ENCODE measurements around the gene GDF3.

The GDF3 gene

GRCh38 chr12:7705846-7706245 is 10.3 kb upstream of the GDF3 start:
- H3K18ac ChIP-seq (ENCODE audit: low read length) = no peak overlapping the region
- no peak overlapping the region for H3K56ac ChIP-seq (ENCODE audit: low read length)
- H2BK5ac ChIP-seq (ENCODE audit: low read length) = no peak overlapping the region
- no peak overlapping the region for H3K4me3 ChIP-seq (ENCODE audit: low read length)
- no peak overlapping the region for H4K5ac ChIP-seq (ENCODE audit: low read length)
- no peak overlapping the region for H3K4ac ChIP-seq (ENCODE audit: low read depth, low read length)
- no peaks in the 10 kb centered on the region for H3K79me1 ChIP-seq (ENCODE audit: low read length)
- no peaks in the 10 kb centered on the region for H3K27me3 ChIP-seq (ENCODE audit: insufficient read depth, low read length, poor library complexity)
- no peaks in the 10 kb centered on the region for H3K79me2 ChIP-seq (ENCODE audit: control insufficient read depth, insufficient read depth, low read length)
- H3K36me3 ChIP-seq (ENCODE audit: control insufficient read depth, insufficient read depth, low read length) = no peaks in the 10 kb centered on the region
- DNase-seq = no peak
- H2BK120ac ChIP-seq (ENCODE audit: low read depth, low read length) = no peak overlapping the region
- no peak overlapping the region for H3K23ac ChIP-seq (ENCODE audit: low read length)
- no peak overlapping the region for H2BK15ac ChIP-seq (replicated peaks; ENCODE audit: low read depth)
- no peak overlapping the region for H3K9ac ChIP-seq (ENCODE audit: low read length)
- H2AK5ac ChIP-seq (ENCODE audit: low read length) = no peak overlapping the region
- WGBS (ENCODE audit: extremely low coverage, insufficient coverage, low lambda C conversion rate) = no CpG with 5 or more reads among the region's 29 CpGs
- H3K4me2 ChIP-seq (ENCODE audit: low read length) = no peak overlapping the region
- no peak overlapping the region for H3K27ac ChIP-seq (ENCODE audit: low read depth, low read length)
- H3K4me1 ChIP-seq (ENCODE audit: control insufficient read depth, low read depth, low read length) = peaks cover 3% of the 10 kb centered on the region
- no peak overlapping the region for H4K8ac ChIP-seq (ENCODE audit: low read depth, low read length)

- H3K79me2 ChIP-seq (ENCODE audit: control insufficient read depth, insufficient read depth, low read length) = no peaks in the 10 kb centered on the region
- no peak overlapping the region for H2BK15ac ChIP-seq (replicated peaks; ENCODE audit: low read depth)
- H4K5ac ChIP-seq (ENCODE audit: low read length) = no peak overlapping the region
- no peak overlapping the region for H3K4me3 ChIP-seq (ENCODE audit: low read length)
- DNase-seq = peak; percentile 46
- no peak overlapping the region for H2AK5ac ChIP-seq (ENCODE audit: low read length)
- peak overlapping the region; percentile 98 for H3K18ac ChIP-seq (ENCODE audit: low read length)
- H3K27me3 ChIP-seq (ENCODE audit: insufficient read depth, low read length, poor library complexity) = no peaks in the 10 kb centered on the region
- no peak overlapping the region for H3K23ac ChIP-seq (ENCODE audit: low read length)
- no peak overlapping the region for H3K4me2 ChIP-seq (ENCODE audit: low read length)
- H3K9ac ChIP-seq (ENCODE audit: low read length) = no peak overlapping the region
- H3K56ac ChIP-seq (ENCODE audit: low read length) = peak overlapping the region; percentile 59
- H2BK5ac ChIP-seq (ENCODE audit: low read length) = peak overlapping the region; percentile 1
- H3K4ac ChIP-seq (ENCODE audit: low read depth, low read length) = no peak overlapping the region
- peak overlapping the region; percentile 97 for H4K8ac ChIP-seq (ENCODE audit: low read depth, low read length)
- no CpG with 5 or more reads among the region's 10 CpGs for WGBS (ENCODE audit: extremely low coverage, insufficient coverage, low lambda C conversion rate)
- H3K4me1 ChIP-seq (ENCODE audit: control insufficient read depth, low read depth, low read length) = peaks cover 7% of the 10 kb centered on the region
- H2BK120ac ChIP-seq (ENCODE audit: low read depth, low read length) = no peak overlapping the region
- H3K79me1 ChIP-seq (ENCODE audit: low read length) = no peaks in the 10 kb centered on the region
- peak overlapping the region; percentile 84 for H3K27ac ChIP-seq (ENCODE audit: low read depth, low read length)
- H3K36me3 ChIP-seq (ENCODE audit: control insufficient read depth, insufficient read depth, low read length) = no peaks in the 10 kb centered on the region
Measured at GRCh38 chr12:7695237-7695560, 376 bp downstream of the GDF3 start.

GRCh38 chr12:7694556-7695236 is 879 bp downstream of the GDF3 start:
- H2BK5ac ChIP-seq (ENCODE audit: low read length) = no peak overlapping the region
- peaks cover 7% of the 10 kb centered on the region for H3K4me1 ChIP-seq (ENCODE audit: control insufficient read depth, low read depth, low read length)
- H3K27ac ChIP-seq (ENCODE audit: low read depth, low read length) = peak overlapping the region; percentile 64
- peak overlapping the region; percentile 63 for H3K56ac ChIP-seq (ENCODE audit: low read length)
- H3K27me3 ChIP-seq (ENCODE audit: insufficient read depth, low read length, poor library complexity) = no peaks in the 10 kb centered on the region
- H3K79me1 ChIP-seq (ENCODE audit: low read length) = no peaks in the 10 kb centered on the region
- no peak overlapping the region for H2AK5ac ChIP-seq (ENCODE audit: low read length)
- no peak overlapping the region for H2BK120ac ChIP-seq (ENCODE audit: low read depth, low read length)
- H3K9ac ChIP-seq (ENCODE audit: low read length) = no peak overlapping the region
- WGBS (ENCODE audit: extremely low coverage, insufficient coverage, low lambda C conversion rate) = no CpG with 5 or more reads among the region's 3 CpGs
- H3K4me3 ChIP-seq (ENCODE audit: low read length) = no peak overlapping the region
- no peak overlapping the region for H3K18ac ChIP-seq (ENCODE audit: low read length)
- no peak overlapping the region for H4K5ac ChIP-seq (ENCODE audit: low read length)
- no peak overlapping the region for H3K23ac ChIP-seq (ENCODE audit: low read length)
- no peak overlapping the region for H3K4ac ChIP-seq (ENCODE audit: low read depth, low read length)
- H3K79me2 ChIP-seq (ENCODE audit: control insufficient read depth, insufficient read depth, low read length) = no peaks in the 10 kb centered on the region
- no peak overlapping the region for H4K8ac ChIP-seq (ENCODE audit: low read depth, low read length)
- H3K36me3 ChIP-seq (ENCODE audit: control insufficient read depth, insufficient read depth, low read length) = no peaks in the 10 kb centered on the region
- H3K4me2 ChIP-seq (ENCODE audit: low read length) = no peak overlapping the region
- no peak for DNase-seq
- H2BK15ac ChIP-seq (replicated peaks; ENCODE audit: low read depth) = peak overlapping the region; percentile 57

- Histone ChIP-seq H3K18ac (ENCODE audit: low read length) (peak overlapping the region; percentile 2), H4K5ac (ENCODE audit: low read length) (no peak overlapping the region), H3K27ac (ENCODE audit: low read depth, low read length) (no peak overlapping the region), H3K27me3 (ENCODE audit: insufficient read depth, low read length, poor library complexity) (no peaks in the 10 kb centered on the region), H3K4me2 (ENCODE audit: low read length) (no peak overlapping the region), H3K36me3 (ENCODE audit: control insufficient read depth, insufficient read depth, low read length) (no peaks in the 10 kb centered on the region), H2BK15ac (replicated peaks; ENCODE audit: low read depth) (no peak overlapping the region), H3K4me1 (ENCODE audit: control insufficient read depth, low read depth, low read length) (peaks cover 7% of the 10 kb centered on the region), H3K23ac (ENCODE audit: low read length) (no peak overlapping the region), H2AK5ac (ENCODE audit: low read length) (peak overlapping the region; percentile 59), H2BK5ac (ENCODE audit: low read length) (peak overlapping the region; percentile 13), H3K56ac (ENCODE audit: low read length) (peak overlapping the region; percentile 71), H2BK120ac (ENCODE audit: low read depth, low read length) (no peak overlapping the region), H3K4me3 (ENCODE audit: low read length) (no peak overlapping the region), H4K8ac (ENCODE audit: low read depth, low read length) (no peak overlapping the region), H3K79me1 (ENCODE audit: low read length) (no peaks in the 10 kb centered on the region), H3K4ac (ENCODE audit: low read depth, low read length) (no peak overlapping the region), H3K79me2 (ENCODE audit: control insufficient read depth, insufficient read depth, low read length) (no peaks in the 10 kb centered on the region), H3K9ac (ENCODE audit: low read length) (no peak overlapping the region)
- WGBS (ENCODE audit: extremely low coverage, insufficient coverage, low lambda C conversion rate) = no CpG with 5 or more reads among the region's 6 CpGs
- no peak for DNase-seq
Measured at GRCh38 chr12:7693793-7694192, 1.8 kb downstream of the GDF3 start.

GRCh38 chr12:7681535-7681934 is 14.0 kb downstream of the GDF3 start:
- DNase-seq = no peak

More at GRCh38 chr12:7681535-7681934, 14.0 kb downstream of the GDF3 start:
- no peak overlapping the region for H3K23ac ChIP-seq (ENCODE audit: low read length)
- H4K8ac ChIP-seq (ENCODE audit: low read depth, low read length) = no peak overlapping the region
- H3K4me3 ChIP-seq (ENCODE audit: low read length) = no peak overlapping the region
- no peak overlapping the region for H3K56ac ChIP-seq (ENCODE audit: low read length)
- H3K27ac ChIP-seq (ENCODE audit: low read depth, low read length) = no peak overlapping the region
- no peak overlapping the region for H3K4me2 ChIP-seq (ENCODE audit: low read length)
- H3K79me2 ChIP-seq (ENCODE audit: control insufficient read depth, insufficient read depth, low read length) = no peaks in the 10 kb centered on the region
- no peaks in the 10 kb centered on the region for H3K36me3 ChIP-seq (ENCODE audit: control insufficient read depth, insufficient read depth, low read length)
- H2AK5ac ChIP-seq (ENCODE audit: low read length) = no peak overlapping the region
- H3K4ac ChIP-seq (ENCODE audit: low read depth, low read length) = no peak overlapping the region
- no peaks in the 10 kb centered on the region for H3K79me1 ChIP-seq (ENCODE audit: low read length)
- no peak overlapping the region for H2BK120ac ChIP-seq (ENCODE audit: low read depth, low read length)
- no peak overlapping the region for H2BK5ac ChIP-seq (ENCODE audit: low read length)
- H3K27me3 ChIP-seq (ENCODE audit: insufficient read depth, low read length, poor library complexity) = no peaks in the 10 kb centered on the region
- H4K5ac ChIP-seq (ENCODE audit: low read length) = no peak overlapping the region
- no CpG with 5 or more reads among the region's 2 CpGs for WGBS (ENCODE audit: extremely low coverage, insufficient coverage, low lambda C conversion rate)
- no peak overlapping the region for H3K18ac ChIP-seq (ENCODE audit: low read length)
- H3K9ac ChIP-seq (ENCODE audit: low read length) = no peak overlapping the region
- H2BK15ac ChIP-seq (replicated peaks; ENCODE audit: low read depth) = no peak overlapping the region
- no peaks in the 10 kb centered on the region for H3K4me1 ChIP-seq (ENCODE audit: control insufficient read depth, low read depth, low read length)

Data from mesendoderm (in vitro differentiated cells).